Memory B cell (primary cell): ENCODE results near the gene CEP85L.

ENCODE experiments used
- ATAC-seq: fragments of 150-1000 bp; cut with Tn5 transposase; 2 replicates; pipeline ENCODE4 v1.10.0; 2021; ENCODE audit warnings: low read depth, mild to moderate bottlenecking, moderate library complexity
- DNase-seq, 2 donors: peaks; one replicate each; pipeline ENCODE4 v3.0.0; 2022; ENCODE audit warnings: low spot score in 2 of 2
- H3K27ac Mint-ChIP-seq: one replicate; pipeline ENCODE4 v1.8.0; 2022; ENCODE audit warnings: mild to moderate bottlenecking, moderate library complexity, mixed read lengths
- H3K27me3 Mint-ChIP-seq: one replicate; pipeline ENCODE4 v1.8.0; 2022; ENCODE audit warnings: mixed read lengths
- H3K36me3 Mint-ChIP-seq: one replicate; pipeline ENCODE4 v1.8.0; 2022; ENCODE audit warnings: mild to moderate bottlenecking, mixed read lengths
- H3K4me1 Mint-ChIP-seq: one replicate; pipeline ENCODE4 v1.8.0; 2022; ENCODE audit warnings: mixed read lengths
- H3K4me3 Mint-ChIP-seq: one replicate; pipeline ENCODE4 v1.8.0; 2022; ENCODE audit warnings: mild to moderate bottlenecking, moderate library complexity, mixed read lengths
- H3K9me3 Mint-ChIP-seq: one replicate; pipeline ENCODE4 v1.8.0; 2022; ENCODE audit warnings: mixed read lengths

Gene CEP85L

DNA sequence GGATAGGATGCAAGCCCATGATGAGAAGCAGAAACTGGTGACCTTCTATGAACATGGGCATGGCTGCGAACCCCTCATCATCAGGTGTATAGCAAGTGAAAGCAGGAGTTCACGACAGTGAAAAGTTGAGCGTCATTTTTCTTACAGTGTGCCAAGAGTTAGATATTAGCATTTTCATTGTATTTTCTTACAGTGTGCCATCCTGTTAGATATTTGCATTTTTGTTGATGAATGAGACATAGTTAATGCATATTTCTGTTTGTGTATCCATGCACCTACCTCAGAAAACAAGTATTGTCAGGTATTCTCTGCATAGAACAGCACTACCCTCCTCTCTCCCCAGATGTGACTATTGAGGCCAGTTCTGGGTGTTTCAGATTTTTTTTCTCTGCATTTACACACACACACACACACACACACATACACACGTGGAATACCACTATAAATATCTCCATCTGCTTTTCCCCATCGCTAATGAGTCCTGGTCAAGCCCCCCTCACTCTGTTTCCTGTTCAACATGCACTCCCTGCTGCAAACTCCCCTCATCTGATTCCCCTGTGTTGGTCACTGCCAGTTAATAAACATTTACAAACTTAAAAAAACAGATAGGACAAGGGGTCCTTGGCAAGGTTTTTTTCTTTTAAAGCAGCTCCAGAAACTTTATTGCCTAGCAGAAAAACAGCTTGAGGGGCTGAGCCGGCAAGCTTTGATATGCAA is 61.6 kb downstream of the CEP85L start:
- H3K4me3 Mint-ChIP-seq, result no peak overlapping the region
- H3K9me3 Mint-ChIP-seq, result no peaks in the 10 kb centered on the region
- ATAC-seq (no peak), DNase-seq (no peak)
- peaks cover 15% of the 10 kb centered on the region for H3K36me3 Mint-ChIP-seq
- peaks cover 5% of the 10 kb centered on the region for H3K4me1 Mint-ChIP-seq
- no peak overlapping the region for H3K27ac Mint-ChIP-seq
- H3K27me3 Mint-ChIP-seq, result no peaks in the 10 kb centered on the region

DNA sequence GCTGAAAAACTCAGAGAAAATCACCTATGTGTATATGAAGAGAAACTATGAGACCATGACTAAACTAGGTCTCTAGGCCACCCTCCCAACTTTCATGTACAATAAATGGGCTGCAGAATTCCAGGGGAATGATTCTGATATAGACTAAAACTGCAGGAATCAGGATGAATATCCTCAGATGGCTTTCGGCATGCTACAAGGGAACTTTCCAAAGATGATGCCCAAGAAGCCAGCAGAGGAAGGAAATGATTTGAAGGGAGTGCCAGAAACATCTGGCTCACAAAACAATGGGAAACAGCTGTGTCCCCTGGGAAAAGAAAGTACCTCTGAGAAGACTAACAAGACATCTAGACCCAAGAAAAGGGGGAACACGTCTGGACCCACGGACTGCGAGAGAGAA is 62.2 kb downstream of the CEP85L start:
- Mint-ChIP-seq H3K4me3 (no peak overlapping the region), H3K36me3 (peaks cover 15% of the 10 kb centered on the region), H3K4me1 (peaks cover 5% of the 10 kb centered on the region), H3K27ac (no peak overlapping the region), H3K9me3 (no peaks in the 10 kb centered on the region), H3K27me3 (no peaks in the 10 kb centered on the region)
- DNase-seq (no peak), ATAC-seq (no peak)

GRCh38 chr6:118588626-118589025 is 62.8 kb downstream of the CEP85L start:
- ATAC-seq, result no peak
- Mint-ChIP-seq H3K9me3 (no peaks in the 10 kb centered on the region), H3K36me3 (peaks cover 14% of the 10 kb centered on the region), H3K4me3 (no peak overlapping the region), H3K27ac (no peak overlapping the region), H3K27me3 (no peaks in the 10 kb centered on the region), H3K4me1 (peaks cover 5% of the 10 kb centered on the region)
- no peak for DNase-seq

- no peak overlapping the region for H3K27ac Mint-ChIP-seq
- no peak overlapping the region for H3K4me3 Mint-ChIP-seq
- H3K36me3 Mint-ChIP-seq, result peaks cover 20% of the 10 kb centered on the region
- ATAC-seq (no peak), DNase-seq (peak in 1 of 2 donors; percentile 1)
- H3K27me3 Mint-ChIP-seq, result no peaks in the 10 kb centered on the region
- no peaks in the 10 kb centered on the region for H3K9me3 Mint-ChIP-seq
- H3K4me1 Mint-ChIP-seq, result peaks cover 5% of the 10 kb centered on the region
Measured at GRCh38 chr6:118586746-118587485, 64.5 kb downstream of the CEP85L start.

GRCh38 chr6:118584911-118585310 is 66.5 kb downstream of the CEP85L start:
- no peak overlapping the region for H3K27ac Mint-ChIP-seq
- H3K9me3 Mint-ChIP-seq, result peaks cover 2% of the 10 kb centered on the region
- peaks cover 2% of the 10 kb centered on the region for H3K4me1 Mint-ChIP-seq
- H3K36me3 Mint-ChIP-seq, result peaks cover 29% of the 10 kb centered on the region
- ATAC-seq, result no peak
- no peak overlapping the region for H3K4me3 Mint-ChIP-seq
- no peaks in the 10 kb centered on the region for H3K27me3 Mint-ChIP-seq
- no peak for DNase-seq

DNA sequence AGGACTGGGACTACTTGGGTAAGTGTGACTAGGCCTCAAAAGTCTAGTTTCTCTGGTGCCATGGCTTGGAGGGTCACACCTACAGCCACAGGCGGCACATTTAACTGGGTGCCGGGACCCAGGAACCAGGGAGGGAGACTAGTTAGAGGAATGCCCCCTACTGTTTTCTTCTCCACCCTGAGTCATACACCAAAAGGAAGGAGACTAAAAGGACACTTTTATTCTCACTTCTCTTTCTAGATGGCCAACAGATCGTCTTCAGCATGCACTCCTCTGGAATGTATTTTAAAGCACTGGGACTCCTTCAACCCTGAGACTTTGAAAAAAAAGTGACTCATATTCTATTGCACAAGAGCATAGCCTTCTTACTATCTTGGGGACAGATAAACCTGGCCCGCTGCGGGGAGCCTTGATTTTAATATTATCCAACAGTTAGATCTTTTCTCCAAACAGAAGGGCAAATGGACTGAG is 69.9 kb downstream of the CEP85L start:
- no peak overlapping the region for H3K27ac Mint-ChIP-seq
- no peak for ATAC-seq
- H3K4me3 Mint-ChIP-seq, result no peak overlapping the region
- H3K36me3 Mint-ChIP-seq, result peaks cover 34% of the 10 kb centered on the region
- H3K9me3 Mint-ChIP-seq, result peaks cover 10% of the 10 kb centered on the region
- no peaks in the 10 kb centered on the region for H3K27me3 Mint-ChIP-seq
- no peak for DNase-seq
- peaks cover 4% of the 10 kb centered on the region for H3K4me1 Mint-ChIP-seq

- DNase-seq, result peak in 1 of 2 donors; percentile 11
- H3K27ac Mint-ChIP-seq, result peak overlapping the region; percentile 51
- H3K27me3 Mint-ChIP-seq, result no peaks in the 10 kb centered on the region
- ATAC-seq, result peak; percentile 55
- H3K36me3 Mint-ChIP-seq, result peaks cover 40% of the 10 kb centered on the region
- H3K9me3 Mint-ChIP-seq, result peaks cover 14% of the 10 kb centered on the region
- peaks cover 4% of the 10 kb centered on the region for H3K4me1 Mint-ChIP-seq
- H3K4me3 Mint-ChIP-seq, result no peak overlapping the region
Measured at GRCh38 chr6:118580585-118581419, 70.6 kb downstream of the CEP85L start.

GRCh38 chr6:118579786-118580185 is 71.6 kb downstream of the CEP85L start:
- Mint-ChIP-seq H3K9me3 (peaks cover 17% of the 10 kb centered on the region), H3K27me3 (no peaks in the 10 kb centered on the region), H3K4me3 (no peak overlapping the region), H3K4me1 (peaks cover 4% of the 10 kb centered on the region), H3K36me3 (peaks cover 48% of the 10 kb centered on the region), H3K27ac (no peak overlapping the region)
- ATAC-seq, result no peak
- no peak for DNase-seq

- Mint-ChIP-seq H3K36me3 (peaks cover 58% of the 10 kb centered on the region), H3K27ac (no peak overlapping the region), H3K4me1 (peaks cover 4% of the 10 kb centered on the region), H3K9me3 (peaks cover 26% of the 10 kb centered on the region), H3K4me3 (no peak overlapping the region), H3K27me3 (no peaks in the 10 kb centered on the region)
- ATAC-seq, result no peak
- no peak for DNase-seq
Measured at GRCh38 chr6:118578617-118579016, 72.8 kb downstream of the CEP85L start.

DNA sequence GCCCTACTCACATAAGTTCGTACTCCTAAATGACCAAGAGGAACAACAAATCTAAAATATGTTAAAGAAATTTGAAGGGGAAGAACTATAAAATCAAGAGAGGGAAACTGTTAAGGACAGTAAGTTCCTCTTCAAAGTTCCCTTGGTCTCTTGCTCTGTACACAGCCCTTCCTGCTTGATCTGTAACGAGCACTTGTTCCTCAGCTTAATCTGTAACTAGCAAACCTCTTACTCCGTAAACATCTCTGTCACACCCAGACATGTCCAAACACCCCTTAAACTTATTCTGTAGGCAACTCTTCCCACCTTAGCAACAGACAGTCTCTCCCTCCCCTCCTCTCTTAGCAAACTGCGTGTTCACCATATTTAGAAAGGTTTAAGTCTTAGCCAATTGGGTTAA is 73.4 kb downstream of the CEP85L start:
- H3K27ac Mint-ChIP-seq, result no peak overlapping the region
- ATAC-seq (no peak), DNase-seq (no peak)
- peaks cover 26% of the 10 kb centered on the region for H3K9me3 Mint-ChIP-seq
- H3K4me1 Mint-ChIP-seq, result peaks cover 4% of the 10 kb centered on the region
- H3K27me3 Mint-ChIP-seq, result no peaks in the 10 kb centered on the region
- H3K36me3 Mint-ChIP-seq, result peaks cover 61% of the 10 kb centered on the region
- no peak overlapping the region for H3K4me3 Mint-ChIP-seq

DNA sequence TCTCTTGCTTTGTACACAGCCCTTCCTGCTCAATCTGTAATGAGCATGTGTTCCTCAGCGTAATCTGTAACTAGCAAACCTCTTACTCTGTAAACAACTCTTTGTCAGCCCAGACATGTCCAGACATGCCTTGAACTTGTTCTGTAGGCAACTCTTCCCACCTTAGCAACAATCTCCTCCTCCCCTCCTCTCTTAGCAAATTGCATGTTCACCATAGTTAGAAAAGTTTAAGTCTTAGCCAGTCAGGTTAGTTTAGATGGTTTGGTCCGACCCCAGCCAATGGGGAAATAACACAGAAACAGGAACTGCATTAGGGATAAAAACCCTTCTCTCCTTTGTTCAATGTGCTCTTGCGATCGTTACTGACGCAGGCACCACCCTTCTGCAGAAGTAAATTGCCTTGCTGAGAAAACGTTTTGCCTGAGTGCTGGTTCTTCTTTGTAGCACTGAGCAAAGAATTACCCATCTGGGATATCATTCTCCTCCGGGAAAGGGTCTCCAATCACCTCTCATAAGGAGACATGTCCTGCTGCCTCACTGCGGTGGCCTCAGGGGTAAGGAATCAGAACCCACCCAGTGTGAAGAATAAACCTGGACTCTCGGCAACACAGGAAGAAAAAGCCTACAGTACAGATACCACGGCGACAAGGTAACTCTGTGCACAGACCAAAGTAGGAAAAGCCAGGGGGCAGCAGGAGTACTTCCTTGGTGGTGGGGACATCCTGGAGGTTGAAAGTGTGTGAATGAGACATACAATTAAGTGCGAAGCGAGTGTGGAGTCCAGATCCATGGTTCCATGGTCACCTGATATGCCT is 77.1 kb downstream of the CEP85L start:
- H3K27me3 Mint-ChIP-seq, result no peaks in the 10 kb centered on the region
- peaks cover 24% of the 10 kb centered on the region for H3K9me3 Mint-ChIP-seq
- peak overlapping the region; percentile 62 for H3K27ac Mint-ChIP-seq
- no peak overlapping the region for H3K4me3 Mint-ChIP-seq
- DNase-seq, result no peak
- ATAC-seq, result no peak
- H3K4me1 Mint-ChIP-seq, result peaks cover 3% of the 10 kb centered on the region
- H3K36me3 Mint-ChIP-seq, result peaks cover 40% of the 10 kb centered on the region

DNA sequence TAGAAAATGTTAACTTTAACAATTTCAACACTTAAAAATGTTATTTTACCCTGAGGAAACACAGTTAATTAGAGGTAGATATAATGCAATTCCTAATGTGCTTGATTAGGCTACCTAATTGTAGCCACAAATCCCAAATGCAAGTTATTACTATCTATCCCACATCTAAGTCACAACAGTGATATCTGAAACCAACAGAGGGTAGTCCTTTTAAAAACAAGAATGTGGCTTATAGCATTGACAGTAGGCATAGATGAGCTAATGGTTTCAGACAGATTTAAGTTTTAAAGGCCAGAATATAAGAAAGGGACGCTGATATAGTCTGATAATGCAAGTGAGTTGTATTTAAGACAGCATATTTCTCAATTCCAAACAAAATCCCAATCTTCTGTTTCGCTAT is 80.3 kb downstream of the CEP85L start:
- H3K27ac Mint-ChIP-seq, result no peak overlapping the region
- H3K36me3 Mint-ChIP-seq, result peaks cover 25% of the 10 kb centered on the region
- DNase-seq (no peak), ATAC-seq (no peak)
- no peaks in the 10 kb centered on the region for H3K27me3 Mint-ChIP-seq
- H3K4me1 Mint-ChIP-seq, result no peaks in the 10 kb centered on the region
- no peak overlapping the region for H3K4me3 Mint-ChIP-seq
- H3K9me3 Mint-ChIP-seq, result peaks cover 16% of the 10 kb centered on the region

DNA sequence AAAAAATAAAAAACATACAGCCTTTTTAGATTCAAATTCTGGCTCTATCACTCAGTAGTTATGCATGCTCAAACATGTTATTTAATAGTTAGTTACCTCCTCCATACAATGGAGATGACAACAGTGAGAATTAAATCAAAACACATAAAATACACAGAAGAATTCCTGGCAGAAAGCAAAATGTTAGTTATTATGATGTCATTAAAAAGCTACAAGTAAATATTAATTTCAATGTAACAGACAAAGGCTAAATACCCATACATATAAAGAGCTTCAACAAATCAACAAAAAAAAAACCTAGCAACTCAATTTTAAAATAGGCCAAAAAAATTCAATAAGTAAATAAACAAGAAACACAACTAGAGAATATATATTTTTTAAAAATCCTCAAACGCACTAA is 81.9 kb downstream of the CEP85L start:
- Mint-ChIP-seq H3K27ac (no peak overlapping the region), H3K27me3 (no peaks in the 10 kb centered on the region), H3K4me3 (no peak overlapping the region), H3K4me1 (peaks cover 7% of the 10 kb centered on the region), H3K36me3 (peaks cover 13% of the 10 kb centered on the region), H3K9me3 (peaks cover 6% of the 10 kb centered on the region)
- ATAC-seq (no peak), DNase-seq (no peak)
